ENCODE data around the gene PHTF2. TPM values are rescaled to one million over a fixed set of nuclear protein-coding genes. Genes with fewer than 3 reads are reported as not detected.

The PHTF2 gene
- total RNA-seq, 1 donor from 2014 or later: 22.1 TPM

DNA sequence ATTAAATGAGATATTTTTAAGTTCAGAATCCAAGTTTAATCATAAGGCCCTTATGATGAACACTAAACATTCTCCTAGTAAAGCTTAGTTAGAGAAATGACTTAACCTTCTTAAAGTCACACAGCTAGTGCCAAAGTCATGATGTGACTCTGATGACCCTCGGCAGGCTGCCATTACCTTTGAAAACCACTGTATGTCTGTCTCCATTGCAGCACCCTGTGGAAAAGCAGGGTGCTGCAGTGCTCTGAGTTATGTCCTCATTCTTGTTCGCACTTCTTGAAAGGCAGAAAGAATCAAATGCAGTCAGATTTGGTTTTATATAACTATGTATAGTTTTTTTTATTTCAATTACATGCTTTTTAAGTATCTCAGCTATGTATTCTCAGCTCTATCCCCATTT is 105.0 kb downstream of the PHTF2 start:
- no peaks in the 10 kb centered on the region for H3K27me3 ChIP-seq (ENCODE audit: low read depth)
- H3K4me3 ChIP-seq: no peak overlapping the region
- TF ChIP-seq, protein P1, sequence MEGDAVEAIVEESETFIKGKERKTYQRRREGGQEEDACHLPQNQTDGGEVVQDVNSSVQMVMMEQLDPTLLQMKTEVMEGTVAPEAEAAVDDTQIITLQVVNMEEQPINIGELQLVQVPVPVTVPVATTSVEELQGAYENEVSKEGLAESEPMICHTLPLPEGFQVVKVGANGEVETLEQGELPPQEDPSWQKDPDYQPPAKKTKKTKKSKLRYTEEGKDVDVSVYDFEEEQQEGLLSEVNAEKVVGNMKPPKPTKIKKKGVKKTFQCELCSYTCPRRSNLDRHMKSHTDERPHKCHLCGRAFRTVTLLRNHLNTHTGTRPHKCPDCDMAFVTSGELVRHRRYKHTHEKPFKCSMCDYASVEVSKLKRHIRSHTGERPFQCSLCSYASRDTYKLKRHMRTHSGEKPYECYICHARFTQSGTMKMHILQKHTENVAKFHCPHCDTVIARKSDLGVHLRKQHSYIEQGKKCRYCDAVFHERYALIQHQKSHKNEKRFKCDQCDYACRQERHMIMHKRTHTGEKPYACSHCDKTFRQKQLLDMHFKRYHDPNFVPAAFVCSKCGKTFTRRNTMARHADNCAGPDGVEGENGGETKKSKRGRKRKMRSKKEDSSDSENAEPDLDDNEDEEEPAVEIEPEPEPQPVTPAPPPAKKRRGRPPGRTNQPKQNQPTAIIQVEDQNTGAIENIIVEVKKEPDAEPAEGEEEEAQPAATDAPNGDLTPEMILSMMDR (IDR thresholded peaks at IDR 0.05; ENCODE audit: borderline replicate concordance): peak; percentile 45
- DNase-seq: no peak
- H3K36me3 ChIP-seq: peaks cover 11% of the 10 kb centered on the region
- H3K27ac ChIP-seq (replicated peaks): no peak overlapping the region
- intact Hi-C loops (cut with micrococcal nuclease): no loop called here
- H3K4me1 ChIP-seq: no peaks in the 10 kb centered on the region
- H3K9me3 ChIP-seq (replicated peaks): no peaks in the 10 kb centered on the region

DNA sequence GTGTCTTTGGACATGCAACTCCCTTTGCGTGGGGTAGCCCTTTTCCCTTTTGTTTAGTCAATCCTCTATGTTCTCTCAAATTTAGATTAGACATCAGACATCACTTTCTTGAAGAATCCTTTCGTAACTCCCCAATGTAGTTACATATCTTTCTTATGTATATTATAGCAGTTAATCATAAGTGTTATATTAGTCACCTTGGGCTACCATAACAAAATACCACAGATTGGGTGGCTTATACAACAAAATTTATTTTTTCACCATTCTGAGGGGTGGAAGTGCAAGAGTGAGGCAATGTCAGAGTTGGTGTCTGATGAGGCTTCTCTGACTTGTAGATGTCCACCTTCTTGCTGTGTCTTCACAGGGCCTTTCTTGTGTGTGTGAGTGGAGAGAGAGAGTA is 105.7 kb downstream of the PHTF2 start:
- no peak for DNase-seq
- intact Hi-C loops (cut with micrococcal nuclease): no loop called here
- no peak overlapping the region for H3K27ac ChIP-seq (replicated peaks)
- H3K4me1 ChIP-seq: no peaks in the 10 kb centered on the region
- no peak overlapping the region for H3K4me3 ChIP-seq
- no peaks in the 10 kb centered on the region for H3K27me3 ChIP-seq (ENCODE audit: low read depth)
- no peaks in the 10 kb centered on the region for H3K9me3 ChIP-seq (replicated peaks)
- TF ChIP-seq, protein P1 (IDR thresholded peaks at IDR 0.05; ENCODE audit: borderline replicate concordance): no peak
- peaks cover 18% of the 10 kb centered on the region for H3K36me3 ChIP-seq

DNA sequence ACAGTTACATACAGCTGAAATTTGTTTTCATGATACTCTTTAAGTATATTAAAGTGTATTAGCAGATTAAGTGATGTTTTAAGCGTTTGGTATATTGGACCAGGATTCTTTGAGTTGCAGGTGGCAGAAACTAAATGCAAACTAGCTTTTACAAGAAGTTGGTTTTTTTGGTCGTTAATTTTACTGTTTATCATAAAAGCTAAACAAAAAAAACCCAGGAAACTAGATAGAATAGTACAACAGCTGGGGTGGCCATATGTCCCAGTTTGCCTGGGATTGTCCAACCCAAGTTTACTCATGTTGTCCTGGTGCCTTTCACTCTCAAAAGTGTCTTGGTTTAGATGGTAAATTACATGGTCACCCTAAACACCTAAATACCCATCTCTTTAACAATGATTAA is 108.7 kb downstream of the PHTF2 start:
- Histone ChIP-seq H3K4me1 (peaks cover 7% of the 10 kb centered on the region), H3K27me3 (ENCODE audit: low read depth) (no peaks in the 10 kb centered on the region), H3K4me3 (no peak overlapping the region), H3K36me3 (peaks cover 14% of the 10 kb centered on the region), H3K27ac (replicated peaks) (no peak overlapping the region), H3K9me3 (replicated peaks) (no peaks in the 10 kb centered on the region)
- intact Hi-C loops (cut with micrococcal nuclease): no loop called here
- TF ChIP-seq, protein P1 (IDR thresholded peaks at IDR 0.05; ENCODE audit: borderline replicate concordance): no peak
- DNase-seq: no peak

DNA sequence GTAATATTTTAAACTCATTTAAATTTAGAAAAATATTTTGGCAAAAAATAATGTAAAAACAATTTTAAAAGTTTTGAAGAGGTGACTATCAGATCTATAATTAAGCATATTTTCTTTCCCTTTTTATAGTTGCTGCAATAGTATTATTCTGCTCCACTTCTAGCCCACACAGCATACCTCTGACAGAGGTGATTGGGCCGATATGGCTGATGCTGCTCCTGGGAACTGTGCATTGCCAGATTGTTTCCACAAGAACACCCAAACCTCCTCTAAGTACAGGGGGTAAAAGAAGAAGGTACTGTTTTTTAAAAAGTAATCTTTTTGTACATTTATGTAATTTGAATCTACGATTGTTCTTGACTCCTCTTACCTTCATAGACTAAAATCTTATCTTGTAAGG is 110.1 kb downstream of the PHTF2 start:
- intact Hi-C loops (cut with micrococcal nuclease): no loop called here
- Histone ChIP-seq H3K4me3 (no peak overlapping the region), H3K36me3 (peaks cover 12% of the 10 kb centered on the region), H3K27ac (replicated peaks) (no peak overlapping the region), H3K4me1 (peaks cover 7% of the 10 kb centered on the region), H3K9me3 (replicated peaks) (no peaks in the 10 kb centered on the region), H3K27me3 (ENCODE audit: low read depth) (no peaks in the 10 kb centered on the region)
- no peak for DNase-seq
- TF ChIP-seq, protein P1 (IDR thresholded peaks at IDR 0.05; ENCODE audit: borderline replicate concordance): no peak

DNA sequence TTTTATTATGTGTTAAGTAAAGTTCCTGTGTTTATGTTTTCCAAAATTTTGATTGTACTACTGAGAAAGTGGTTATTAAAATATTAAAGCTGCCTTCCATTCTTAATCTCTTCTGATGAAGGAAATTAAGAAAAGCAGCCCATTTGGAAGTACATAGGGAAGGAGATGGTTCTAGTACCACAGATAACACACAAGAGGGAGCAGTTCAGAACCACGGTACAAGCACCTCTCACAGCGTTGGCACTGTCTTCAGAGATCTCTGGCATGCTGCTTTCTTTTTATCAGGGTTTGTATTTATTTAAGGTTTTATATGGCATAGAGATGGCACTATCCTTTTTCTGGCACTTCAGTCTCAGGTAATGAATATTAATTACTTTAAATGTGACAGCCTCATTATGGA is 111.6 kb downstream of the PHTF2 start:
- Histone ChIP-seq H3K9me3 (replicated peaks) (no peaks in the 10 kb centered on the region), H3K27ac (replicated peaks) (no peak overlapping the region), H3K36me3 (peaks cover 12% of the 10 kb centered on the region), H3K4me1 (peaks cover 7% of the 10 kb centered on the region), H3K4me3 (no peak overlapping the region), H3K27me3 (ENCODE audit: low read depth) (no peaks in the 10 kb centered on the region)
- intact Hi-C loops (cut with micrococcal nuclease): no loop called here
- TF ChIP-seq, protein P1 (IDR thresholded peaks at IDR 0.05; ENCODE audit: borderline replicate concordance): peak; percentile 27
- DNase-seq: no peak

DNA sequence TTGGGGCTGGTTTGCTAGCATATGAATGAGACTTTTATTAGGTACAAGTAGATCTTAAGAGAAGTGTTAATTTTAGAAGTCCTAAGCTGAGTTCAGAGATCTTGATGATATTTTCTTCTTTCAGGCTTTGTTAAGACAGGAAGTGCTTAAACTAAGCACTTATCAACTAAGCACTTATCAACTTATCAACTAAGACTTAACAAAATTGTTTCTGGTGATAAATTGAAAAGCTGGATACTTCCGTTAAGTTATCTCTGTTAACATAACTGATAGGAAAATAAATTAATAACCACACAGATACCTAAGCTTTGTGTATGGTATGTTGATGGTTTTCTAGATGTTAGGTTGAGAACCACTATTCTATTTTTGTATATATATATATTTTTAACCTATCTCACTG is 113.7 kb downstream of the PHTF2 start:
- no peak overlapping the region for H3K27ac ChIP-seq (replicated peaks)
- no peaks in the 10 kb centered on the region for H3K27me3 ChIP-seq (ENCODE audit: low read depth)
- peaks cover 7% of the 10 kb centered on the region for H3K4me1 ChIP-seq
- TF ChIP-seq, protein P1 (IDR thresholded peaks at IDR 0.05; ENCODE audit: borderline replicate concordance): no peak
- no peak overlapping the region for H3K4me3 ChIP-seq
- no peak for DNase-seq
- H3K9me3 ChIP-seq (replicated peaks): no peaks in the 10 kb centered on the region
- H3K36me3 ChIP-seq: peaks cover 12% of the 10 kb centered on the region
- intact Hi-C loops (cut with micrococcal nuclease): no loop called here

All from left ventricle myocardium inferior (tissue), 1 donor.